HG02884 (cell line): ENCODE results near the gene PLCL1.

Experiments used
- ATAC-seq: cut with Tn5 transposase; IDR thresholded peaks from one replicate; pipeline ENCODE4 v1.9.1; 2021; ENCODE audit warnings: mild to moderate bottlenecking, moderate library complexity; ENCODE audit not compliant: unreplicated experiment

The PLCL1 gene

GRCh38 chr2:197804049-197804757 is at the start of gene PLCL1:
TSS of gene PLCL1 (plus strand) at chr2:197804593.
- peak; percentile 100 for ATAC-seq

- ATAC-seq, result no peak
These were observed 45.4 kb upstream of the PLCL1 start for GRCh38 chr2:197759013-197759412.

- ATAC-seq, result no peak
These were observed 44.6 kb upstream of the PLCL1 start for GRCh38 chr2:197759625-197760292.

- ATAC-seq, result no peak
These were observed 44.1 kb upstream of the PLCL1 start for GRCh38 chr2:197760293-197760657.

DNA sequence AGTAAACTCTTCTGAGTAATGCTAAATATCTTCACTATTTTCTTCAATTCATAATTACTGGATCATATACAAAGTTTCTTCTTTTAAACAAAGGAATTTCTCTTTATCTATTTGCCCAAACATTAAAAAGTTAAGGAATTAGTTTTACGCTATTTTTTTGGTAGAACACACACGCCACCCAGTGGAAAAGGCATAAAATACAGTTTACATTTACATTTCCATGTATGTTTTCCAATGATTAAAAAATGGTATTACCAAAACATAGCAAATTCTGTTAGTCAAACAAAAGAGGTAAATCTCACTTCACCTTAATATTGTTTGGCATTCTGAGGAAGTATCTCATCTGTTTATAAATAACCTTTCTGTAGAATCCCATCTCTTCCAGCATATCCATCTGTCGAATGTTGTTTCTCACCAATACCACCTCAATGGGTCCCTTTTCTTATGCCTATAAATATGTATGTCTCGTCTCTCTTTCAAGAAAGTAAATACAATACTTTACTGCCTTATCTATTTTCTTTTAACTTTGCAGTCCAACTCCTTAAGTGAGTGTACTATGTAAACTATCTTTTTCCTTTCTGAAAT is 26.5 kb upstream of the PLCL1 start:
- no peak for ATAC-seq

GRCh38 chr2:197779261-197779660 is 25.1 kb upstream of the PLCL1 start:
- ATAC-seq, result no peak

- no peak for ATAC-seq
These were observed 22.3 kb upstream of the PLCL1 start for GRCh38 chr2:197782126-197782525.

DNA sequence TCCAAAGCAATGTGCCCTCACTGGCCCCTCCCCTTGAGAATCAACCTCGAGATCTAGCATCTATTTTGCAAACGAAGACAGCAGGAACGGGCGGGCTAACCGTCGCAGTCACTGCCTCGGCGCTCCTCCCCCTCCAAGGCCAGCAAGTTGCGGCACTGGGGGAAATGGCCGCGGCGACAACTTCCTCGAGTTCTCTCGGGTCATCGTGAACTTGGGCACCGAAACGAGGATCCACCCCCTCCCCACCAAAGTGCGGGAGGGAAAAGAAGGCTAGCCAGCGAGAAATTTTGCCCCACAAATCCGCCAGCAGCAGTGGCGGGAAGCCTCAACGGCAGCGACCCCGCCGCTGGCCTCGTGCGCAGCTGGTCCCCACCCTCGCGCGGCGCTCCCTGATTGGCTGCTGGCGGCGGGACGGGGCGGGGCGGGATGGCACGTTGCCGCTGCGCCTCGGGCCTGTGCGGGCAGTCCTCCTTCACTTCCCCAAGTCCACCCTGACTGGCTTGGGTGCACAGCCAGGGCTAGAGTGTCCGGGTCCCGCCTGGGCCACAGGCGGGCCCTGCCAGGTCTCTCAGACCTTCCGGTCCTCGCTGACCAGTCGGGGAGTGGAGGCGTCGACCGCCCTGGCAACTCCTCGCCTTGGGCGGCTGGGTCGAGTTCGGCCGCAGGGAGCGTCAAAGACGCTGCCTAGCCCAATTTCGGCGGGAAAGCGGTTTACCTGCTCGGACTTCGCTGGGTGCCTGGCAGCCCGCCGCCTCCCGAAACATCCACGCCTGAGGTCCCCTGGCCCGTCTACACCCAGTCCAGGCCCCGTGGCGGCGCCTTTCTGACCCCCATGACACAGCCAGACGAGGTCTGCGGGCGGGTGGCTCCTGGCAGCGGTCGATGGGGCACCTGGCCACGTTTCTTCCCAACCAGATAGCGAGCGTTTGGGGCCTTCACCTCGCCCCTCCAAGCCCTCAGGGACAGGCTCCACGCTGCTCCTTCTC is 19.1 kb upstream of the PLCL1 start, which contains the start of gene BOLL:
Gene BOLL (minus strand): TSS at position 364 of the 986 bp plus-strand sequence. CDS start 3,469 bp downstream, outside the sequence.
- ATAC-seq, result no peak

GRCh38 chr2:197786010-197786877 is 18.1 kb upstream of the PLCL1 start:
- peak; percentile 58 for ATAC-seq

- ATAC-seq, result no peak
These were observed 10.9 kb upstream of the PLCL1 start for GRCh38 chr2:197793456-197793855.

GRCh38 chr2:197795277-197795676 is 9.1 kb upstream of the PLCL1 start:
- no peak for ATAC-seq

GRCh38 chr2:197798187-197798586 is 6.2 kb upstream of the PLCL1 start:
- ATAC-seq, result no peak

DNA sequence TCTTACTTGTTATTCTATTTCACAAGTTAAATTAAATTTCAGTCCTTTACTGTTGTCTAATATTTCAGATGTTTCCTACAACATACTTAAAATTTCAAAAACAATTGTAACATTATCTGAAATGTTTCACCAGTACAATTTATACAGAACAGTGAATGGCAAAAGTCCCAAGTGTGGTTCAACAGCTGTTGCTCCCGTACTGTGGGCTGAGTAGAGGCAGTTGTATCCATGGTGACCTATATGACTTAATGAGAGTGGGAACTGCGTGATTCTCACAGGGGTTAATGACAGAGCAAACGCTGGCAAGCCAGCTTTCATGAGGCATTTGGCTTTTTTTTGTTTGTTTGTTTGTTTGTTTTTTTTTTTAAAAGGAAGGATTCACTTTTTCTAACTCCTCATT is 5.3 kb upstream of the PLCL1 start:
- no peak for ATAC-seq

DNA sequence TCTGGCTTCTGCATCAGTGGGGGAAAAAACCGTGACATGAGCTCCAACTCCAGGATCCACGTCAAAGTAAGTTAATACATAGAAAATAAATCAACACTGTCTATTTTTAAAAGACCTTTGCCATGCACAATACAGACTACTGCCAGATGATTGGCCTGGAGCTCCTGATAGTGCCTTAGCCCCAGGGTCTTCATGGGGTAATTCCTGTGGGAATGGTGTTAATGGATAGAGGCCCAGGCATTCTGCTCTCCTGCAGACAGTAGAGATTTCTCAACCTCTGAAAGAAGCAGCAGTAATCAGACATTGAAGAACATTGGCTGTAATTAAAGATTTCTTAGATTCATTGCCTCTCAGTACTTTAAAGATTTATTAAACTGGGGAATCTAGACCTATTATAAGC is 4.3 kb upstream of the PLCL1 start:
- no peak for ATAC-seq

GRCh38 chr2:197801033-197801432 is 3.4 kb upstream of the PLCL1 start:
- no peak for ATAC-seq

DNA sequence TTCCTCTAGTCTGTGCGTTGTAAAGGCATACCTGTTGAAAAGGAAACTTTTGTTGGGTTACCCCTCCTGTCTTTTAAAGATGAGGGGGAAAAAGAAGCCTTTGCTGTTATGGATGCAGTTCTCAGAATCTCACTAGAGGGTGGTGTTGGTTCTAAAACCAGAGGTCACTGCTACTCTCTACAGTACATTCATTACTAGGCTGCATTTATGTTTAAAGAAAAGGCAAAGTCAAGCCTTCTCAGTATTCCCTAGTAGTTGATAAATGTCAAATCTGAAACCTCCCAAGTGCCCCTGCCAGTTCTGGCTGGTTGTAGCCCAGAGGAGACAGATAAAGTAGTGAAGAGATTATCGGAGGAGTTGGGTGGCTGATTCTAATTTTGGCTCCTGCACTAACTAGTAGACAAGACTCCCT is 1.4 kb upstream of the PLCL1 start:
- peak; percentile 29 for ATAC-seq

DNA sequence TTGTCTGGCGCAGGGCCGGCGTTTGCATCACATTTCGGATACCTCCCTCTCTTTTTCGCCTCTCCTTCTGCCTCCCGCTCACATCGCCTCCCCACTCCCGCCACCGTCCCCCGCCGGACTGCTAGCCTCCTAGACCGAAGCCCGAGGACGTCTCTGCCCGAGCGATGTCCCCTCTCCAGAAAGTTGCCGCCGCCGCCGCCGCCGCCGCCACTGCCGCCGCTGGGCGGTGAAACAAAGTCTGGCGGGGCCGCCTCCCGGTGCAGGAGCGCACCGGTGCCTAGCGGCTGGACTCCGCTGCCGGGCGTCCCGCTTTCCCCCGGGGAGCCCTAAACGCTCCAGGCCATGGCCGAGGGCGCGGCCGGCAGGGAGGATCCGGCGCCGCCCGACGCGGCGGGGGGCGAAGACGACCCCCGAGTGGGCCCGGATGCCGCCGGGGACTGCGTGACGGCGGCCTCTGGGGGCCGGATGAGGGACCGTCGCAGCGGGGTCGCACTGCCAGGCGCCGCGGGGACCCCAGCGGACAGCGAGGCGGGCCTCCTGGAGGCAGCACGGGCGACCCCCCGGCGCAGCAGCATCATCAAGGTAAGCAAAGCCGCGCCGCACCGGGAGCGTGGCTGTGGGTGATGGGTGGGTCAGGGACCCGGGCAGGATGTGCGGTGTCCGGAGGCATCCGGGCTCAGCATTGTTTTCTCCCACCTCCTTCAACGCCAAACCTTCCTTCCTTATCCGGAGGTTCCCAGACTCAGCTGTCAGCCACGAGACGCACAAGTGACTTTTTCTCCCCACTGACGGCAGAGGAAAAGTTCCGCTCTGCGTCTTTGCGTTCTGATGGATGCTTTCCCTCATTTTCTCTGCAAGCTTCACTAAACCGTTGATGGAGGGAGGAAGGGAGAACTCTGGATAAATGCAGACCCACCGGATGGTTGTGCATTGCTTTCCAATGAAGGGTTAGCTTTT is 643 bp downstream of the PLCL1 start:
- peak; percentile 26 for ATAC-seq

DNA sequence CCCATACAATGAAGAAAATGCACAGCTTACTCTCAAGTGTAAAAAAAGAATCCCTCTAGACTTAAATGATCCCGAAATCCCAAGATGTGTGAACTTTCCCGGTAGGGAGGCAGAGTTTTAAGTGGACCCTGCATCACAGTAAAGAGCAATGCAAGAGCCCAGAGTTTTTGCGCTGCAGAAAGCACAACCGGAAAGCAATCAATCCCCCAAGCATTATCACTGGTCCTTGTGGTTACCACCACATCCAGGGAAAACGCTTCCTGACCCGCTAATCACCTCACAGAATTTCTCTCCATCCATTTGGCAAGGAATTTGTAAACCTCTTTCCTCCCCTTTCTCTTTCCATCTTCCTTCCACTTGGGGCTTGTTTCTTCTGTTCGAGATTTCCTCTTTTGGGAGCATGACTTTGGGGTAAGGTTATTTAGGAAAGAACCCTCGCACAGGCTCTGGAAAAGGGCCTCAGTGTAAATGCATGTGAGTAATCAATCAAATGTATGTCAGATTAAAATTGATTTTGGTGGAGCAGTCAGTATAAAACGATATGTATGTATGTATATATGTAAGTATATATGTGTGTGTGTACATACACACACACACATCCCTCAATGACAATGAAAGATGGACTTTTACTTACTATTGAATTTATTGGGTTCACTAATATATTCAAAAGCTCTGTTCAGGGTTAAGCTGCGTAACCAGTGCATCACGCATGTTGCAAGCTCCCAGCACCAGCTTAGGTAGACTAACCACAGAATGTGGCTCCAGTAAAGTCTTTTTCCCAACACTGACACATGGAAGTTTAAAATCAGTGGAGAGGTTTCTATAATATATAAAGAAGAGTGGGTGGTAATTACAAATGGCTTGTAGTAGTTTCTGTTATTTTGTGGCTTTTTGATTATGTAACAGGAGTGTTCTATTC is 1.6 kb downstream of the PLCL1 start:
- ATAC-seq, result no peak
